HepG2 (cell line): ENCODE results near the gene TRIM27.
A peak's percentile ranks its signal among the peaks of the same experiment; 100 is the strongest.

ENCODE experiments used
- CREB1 ChIP-seq, 2 experiments: fragments of 450-650 bp in 1 of 2; IDR thresholded peaks; 2 replicates each; pipeline ENCODE4 v1.6.1; 2016 to 2017; ENCODE audit warnings: control low read depth in 1 of 2, mild to moderate bottlenecking in 1 of 2, missing compliant biosample characterization in 1 of 2, missing genetic modification characterization in 1 of 2
- TCF12 ChIP-seq, 2 experiments: fragments of 450-650 bp in 1 of 2; sonication (generic) in 1 of 2; formaldehyde crosslinking in 1 of 2; IDR thresholded peaks; 2 replicates each; pipeline versions ENCODE4 v1.6.1 to v1.8.0; 2017 to 2022; ENCODE audit warnings: antibody characterized with exemption in 1 of 2, mild to moderate bottlenecking in 1 of 2, missing genetic modification reagents in 1 of 2, moderate library complexity in 1 of 2
- ZNF253 ChIP-seq: sonication (generic); formaldehyde crosslinking; IDR thresholded peaks from 2 replicates; pipeline ENCODE4 v1.8.0; 2022; ENCODE audit warnings: mild to moderate bottlenecking, missing genetic modification reagents, borderline replicate concordance
- ZNF839 ChIP-seq: sonication (generic); formaldehyde crosslinking; IDR thresholded peaks from 2 replicates; pipeline ENCODE4 v1.4.0; 2020; ENCODE audit warnings: missing genetic modification reagents, mild to moderate bottlenecking, borderline replicate concordance
- TF ChIP-seq, protein P1 (sequence below): sonication (generic); formaldehyde crosslinking; IDR thresholded peaks from 2 replicates; pipeline ENCODE4 v1.5.0; 2020; ENCODE audit warnings: mild to moderate bottlenecking, missing genetic modification reagents, moderate library complexity

- TF ChIP-seq ZNF839 (CRISPR knock-in tag), result no peak
- TF ChIP-seq CREB1 (IDR thresholded peaks at IDR 0.05), result no peak
- TF ChIP-seq CREB1 (CRISPR knock-in tag; IDR thresholded peaks at IDR 0.05), result peak; percentile 47; the same call in 1 of the 2 replicates
- no peak for TF ChIP-seq TCF12 (IDR thresholded peaks at IDR 0.05)
- TF ChIP-seq TCF12 (CRISPR knock-in tag; IDR thresholded peaks at IDR 0.05), result no peak
- TF ChIP-seq ZNF253 (CRISPR knock-in tag), result no peak
- TF ChIP-seq, protein P1, sequence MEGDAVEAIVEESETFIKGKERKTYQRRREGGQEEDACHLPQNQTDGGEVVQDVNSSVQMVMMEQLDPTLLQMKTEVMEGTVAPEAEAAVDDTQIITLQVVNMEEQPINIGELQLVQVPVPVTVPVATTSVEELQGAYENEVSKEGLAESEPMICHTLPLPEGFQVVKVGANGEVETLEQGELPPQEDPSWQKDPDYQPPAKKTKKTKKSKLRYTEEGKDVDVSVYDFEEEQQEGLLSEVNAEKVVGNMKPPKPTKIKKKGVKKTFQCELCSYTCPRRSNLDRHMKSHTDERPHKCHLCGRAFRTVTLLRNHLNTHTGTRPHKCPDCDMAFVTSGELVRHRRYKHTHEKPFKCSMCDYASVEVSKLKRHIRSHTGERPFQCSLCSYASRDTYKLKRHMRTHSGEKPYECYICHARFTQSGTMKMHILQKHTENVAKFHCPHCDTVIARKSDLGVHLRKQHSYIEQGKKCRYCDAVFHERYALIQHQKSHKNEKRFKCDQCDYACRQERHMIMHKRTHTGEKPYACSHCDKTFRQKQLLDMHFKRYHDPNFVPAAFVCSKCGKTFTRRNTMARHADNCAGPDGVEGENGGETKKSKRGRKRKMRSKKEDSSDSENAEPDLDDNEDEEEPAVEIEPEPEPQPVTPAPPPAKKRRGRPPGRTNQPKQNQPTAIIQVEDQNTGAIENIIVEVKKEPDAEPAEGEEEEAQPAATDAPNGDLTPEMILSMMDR, result 0 out of 2 replicates have a peak, but pooled peaks have one; percentile 6
These were observed 29.3 kb upstream of the TRIM27 start for GRCh38 chr6:28953039-28953584.
